HUES64 (cell line): ENCODE measurements around the gene DTD1.

ENCODE experiments used
- H3K27ac ChIP-seq: 2 replicates; pipeline ENCODE4 v1.7.0; 2013; ENCODE audit warnings: low read depth, low read length, inconsistent platforms
- H3K27me3 ChIP-seq: 2 replicates; pipeline ENCODE4 v1.6.1; 2013; ENCODE audit warnings: mild to moderate bottlenecking, low read length; ENCODE audit not compliant: insufficient read depth
- H3K36me3 ChIP-seq: 2 replicates; pipeline ENCODE4 v1.6.1; 2013; ENCODE audit warnings: mild to moderate bottlenecking, low read length; ENCODE audit not compliant: insufficient read depth
- H3K4me1 ChIP-seq: 2 replicates; pipeline ENCODE4 v1.6.1; 2013; ENCODE audit warnings: mild to moderate bottlenecking, low read length, moderate library complexity; ENCODE audit not compliant: insufficient read depth
- H3K4me3 ChIP-seq: 2 replicates; pipeline ENCODE4 v1.5.1; 2013; ENCODE audit warnings: mild to moderate bottlenecking, low read length, moderate library complexity
- H3K9ac ChIP-seq: 2 replicates; pipeline ENCODE4 v1.6.1; 2013; ENCODE audit warnings: mild to moderate bottlenecking, low read depth, low read length
- H3K9me3 ChIP-seq: 2 replicates; pipeline ENCODE4 v1.6.1; 2013; ENCODE audit warnings: low read depth, low read length; ENCODE audit not compliant: insufficient read depth
- WGBS: fragments of 150-250, 120-280 bp; methylation state at CpG from one replicate; pipeline ENCODE4 v1.1.7; 2013; ENCODE audit warnings: missing lambda C conversion rate; 5-methylcytosine and 5-hydroxymethylcytosine counted together

DTD1 gene

GRCh38 chr20:18724788-18725464 lies 137.1 kb downstream of the DTD1 start:
- no peak overlapping the region for H3K9ac ChIP-seq
- no peak overlapping the region for H3K4me3 ChIP-seq
- H3K9me3 ChIP-seq = peaks cover 6% of the 10 kb centered on the region; the same call in 1 of the 2 replicates
- no peaks in the 10 kb centered on the region for H3K36me3 ChIP-seq
- no peaks in the 10 kb centered on the region for H3K27me3 ChIP-seq
- H3K27ac ChIP-seq = no peak overlapping the region; the same call in 1 of the 2 replicates
- WGBS = 71% methylated on average over 3 of the region's 4 CpGs
- no peaks in the 10 kb centered on the region for H3K4me1 ChIP-seq

GRCh38 chr20:18727032-18727508 lies 139.2 kb downstream of the DTD1 start:
- H3K27ac ChIP-seq = no peak overlapping the region
- no peaks in the 10 kb centered on the region for H3K27me3 ChIP-seq
- no peaks in the 10 kb centered on the region for H3K9me3 ChIP-seq
- no peak overlapping the region for H3K4me3 ChIP-seq
- 93% methylated on average over 9 of the region's 9 CpGs for WGBS
- H3K36me3 ChIP-seq = no peaks in the 10 kb centered on the region
- H3K9ac ChIP-seq = no peak overlapping the region
- no peaks in the 10 kb centered on the region for H3K4me1 ChIP-seq

- no peak overlapping the region for H3K9ac ChIP-seq
- no peaks in the 10 kb centered on the region for H3K4me1 ChIP-seq
- 75% methylated on average over 8 of the region's 8 CpGs for WGBS
- H3K9me3 ChIP-seq = no peaks in the 10 kb centered on the region
- no peaks in the 10 kb centered on the region for H3K36me3 ChIP-seq
- no peak overlapping the region for H3K27ac ChIP-seq
- no peaks in the 10 kb centered on the region for H3K27me3 ChIP-seq
- no peak overlapping the region for H3K4me3 ChIP-seq
Measured at GRCh38 chr20:18728165-18728869, 140.5 kb downstream of the DTD1 start.

GRCh38 chr20:18728870-18729224 lies 141.0 kb downstream of the DTD1 start:
- H3K4me1 ChIP-seq = no peaks in the 10 kb centered on the region
- no peaks in the 10 kb centered on the region for H3K36me3 ChIP-seq
- H3K9ac ChIP-seq = no peak overlapping the region
- H3K27ac ChIP-seq = no peak overlapping the region
- H3K9me3 ChIP-seq = no peaks in the 10 kb centered on the region
- no peak overlapping the region for H3K4me3 ChIP-seq
- 90% methylated on average over 5 of the region's 5 CpGs for WGBS
- H3K27me3 ChIP-seq = no peaks in the 10 kb centered on the region

- WGBS = 94% methylated on average over 6 of the region's 6 CpGs
- no peaks in the 10 kb centered on the region for H3K27me3 ChIP-seq
- H3K36me3 ChIP-seq = no peaks in the 10 kb centered on the region
- no peaks in the 10 kb centered on the region for H3K4me1 ChIP-seq
- no peak overlapping the region for H3K4me3 ChIP-seq
- H3K9me3 ChIP-seq = no peaks in the 10 kb centered on the region
- no peak overlapping the region for H3K27ac ChIP-seq
- H3K9ac ChIP-seq = no peak overlapping the region
Measured at GRCh38 chr20:18729231-18729825, 141.5 kb downstream of the DTD1 start.

- no peaks in the 10 kb centered on the region for H3K4me1 ChIP-seq
- H3K9me3 ChIP-seq = no peaks in the 10 kb centered on the region
- WGBS = 86% methylated on average over 1 of the region's 1 CpG
- H3K27me3 ChIP-seq = no peaks in the 10 kb centered on the region
- no peak overlapping the region for H3K9ac ChIP-seq
- H3K36me3 ChIP-seq = no peaks in the 10 kb centered on the region
- no peak overlapping the region for H3K4me3 ChIP-seq
- H3K27ac ChIP-seq = no peak overlapping the region
Measured at GRCh38 chr20:18731940-18732339, 144.1 kb downstream of the DTD1 start.

- H3K36me3 ChIP-seq = no peaks in the 10 kb centered on the region
- peaks cover 7% of the 10 kb centered on the region for H3K4me1 ChIP-seq
- H3K27ac ChIP-seq = no peak overlapping the region
- H3K4me3 ChIP-seq = no peak overlapping the region
- no peaks in the 10 kb centered on the region for H3K9me3 ChIP-seq
- 97% methylated on average over 6 of the region's 6 CpGs for WGBS
- no peak overlapping the region for H3K9ac ChIP-seq
- no peaks in the 10 kb centered on the region for H3K27me3 ChIP-seq
Measured at GRCh38 chr20:18734525-18735189, 146.8 kb downstream of the DTD1 start.

GRCh38 chr20:18737140-18737539 lies 149.3 kb downstream of the DTD1 start:
- no peak overlapping the region for H3K4me3 ChIP-seq
- no peaks in the 10 kb centered on the region for H3K9me3 ChIP-seq
- no peak overlapping the region for H3K27ac ChIP-seq
- H3K27me3 ChIP-seq = no peaks in the 10 kb centered on the region
- H3K4me1 ChIP-seq = peaks cover 14% of the 10 kb centered on the region
- H3K9ac ChIP-seq = no peak overlapping the region
- 95% methylated on average over 4 of the region's 4 CpGs for whole genome bisulfite sequencing
- H3K36me3 ChIP-seq = no peaks in the 10 kb centered on the region

GRCh38 chr20:18738055-18738454 lies 150.2 kb downstream of the DTD1 start:
- WGBS = 95% methylated on average over 5 of the region's 5 CpGs
- no peak overlapping the region for H3K9ac ChIP-seq

GRCh38 chr20:18738888-18739287 lies 151.0 kb downstream of the DTD1 start:
- Histone ChIP-seq H3K27ac (no peak overlapping the region), H3K4me1 (peaks cover 19% of the 10 kb centered on the region), H3K9me3 (no peaks in the 10 kb centered on the region), H3K36me3 (no peaks in the 10 kb centered on the region; the same call in 1 of the 2 replicates), H3K27me3 (no peaks in the 10 kb centered on the region), H3K4me3 (no peak overlapping the region), H3K9ac (no peak overlapping the region)
- WGBS = 99% methylated on average over 2 of the region's 2 CpGs

More at GRCh38 chr20:18738055-18738454, 150.2 kb downstream of the DTD1 start:
- no peaks in the 10 kb centered on the region for H3K9me3 ChIP-seq
- H3K4me3 ChIP-seq = no peak overlapping the region
- peaks cover 19% of the 10 kb centered on the region for H3K4me1 ChIP-seq
- no peaks in the 10 kb centered on the region for H3K36me3 ChIP-seq
- H3K27ac ChIP-seq = no peak overlapping the region
- no peaks in the 10 kb centered on the region for H3K27me3 ChIP-seq

GRCh38 chr20:18739751-18740166 lies 151.9 kb downstream of the DTD1 start:
- H3K9me3 ChIP-seq = no peaks in the 10 kb centered on the region
- WGBS = 40% methylated on average over 4 of the region's 4 CpGs
- H3K4me3 ChIP-seq = no peak overlapping the region
- H3K27ac ChIP-seq = no peak overlapping the region
- H3K27me3 ChIP-seq = no peaks in the 10 kb centered on the region
- peaks cover 19% of the 10 kb centered on the region for H3K4me1 ChIP-seq
- H3K36me3 ChIP-seq = peaks cover 7% of the 10 kb centered on the region
- H3K9ac ChIP-seq = no peak overlapping the region
